Dermis blood vessel endothelial cell (primary cell): ENCODE measurements around the gene STAP2. TPM values are rescaled to one million over a fixed set of nuclear protein-coding genes. Genes with fewer than 3 reads are reported as not detected.

ENCODE experiments used
- total RNA-seq: library from RNA; depleted of rRNA; stranded (reverse); fragments of >200 nt; gene quantifications from 2 replicates; pipeline ENCODE4 v1.2.3, GENCODE V29; 2014

Gene STAP2
- total RNA-seq, 1 donor from 2014 or later, result 36.6 TPM

Other genes starting within 250 kb of the STAP2 start
- gene MAP2K2, start 214.7 kb downstream of the STAP2 start, total RNA-seq, result 152 and 183 TPM in 2 replicates
- not detected in 2 replicates for gene CREB3L3, start 185.2 kb downstream of the STAP2 start, total RNA-seq
- 14.0 and 23.1 TPM in 2 replicates for gene SIRT6, start 156.3 kb downstream of the STAP2 start, total RNA-seq
- 0.42 and 0.68 TPM in 2 replicates for gene ANKRD24, start 156.1 kb downstream of the STAP2 start, total RNA-seq
- gene EBI3, start 109.3 kb downstream of the STAP2 start, total RNA-seq, result 0.47 and 3.1 TPM in 2 replicates
- 23.7 and 24.4 TPM in 2 replicates for gene YJU2, start 91.7 kb downstream of the STAP2 start, total RNA-seq
- gene SHD, start 59.6 kb downstream of the STAP2 start, total RNA-seq, result not detected in 2 replicates
- gene TMIGD2, start 36.4 kb downstream of the STAP2 start, total RNA-seq, result not detected in 2 replicates
- 7.0 and 11.0 TPM in 2 replicates for gene FSD1, start 34.2 kb downstream of the STAP2 start, total RNA-seq
- gene MPND, start 4.7 kb upstream of the STAP2 start, total RNA-seq, result 6.5 and 7.7 TPM in 2 replicates
- 38.6 and 102 TPM in 2 replicates for gene SH3GL1, start 61.7 kb upstream of the STAP2 start, total RNA-seq
- gene CHAF1A, start 63.8 kb upstream of the STAP2 start, total RNA-seq, result 8.7 and 19.5 TPM in 2 replicates
- 80.7 and 96.5 TPM in 2 replicates for gene UBXN6, start 119.0 kb upstream of the STAP2 start, total RNA-seq
- 49.7 and 65.1 TPM in 2 replicates for gene HDGFL2, start 133.5 kb upstream of the STAP2 start, total RNA-seq
- 1.1 and 1.5 TPM in 2 replicates for gene PLIN4, start 179.7 kb upstream of the STAP2 start, total RNA-seq
- 4.7 and 11.7 TPM in 2 replicates for gene PLIN5, start 196.4 kb upstream of the STAP2 start, total RNA-seq
- 1.2 and 1.6 TPM in 2 replicates for gene LRG1, start 201.2 kb upstream of the STAP2 start, total RNA-seq
- 143 and 209 TPM in 2 replicates for gene SEMA6B, start 220.9 kb upstream of the STAP2 start, total RNA-seq